Measurements from ENCODE around the gene PIGN.

Gene PIGN

GRCh38 chr18:62186774-62187542 lies at the start of gene PIGN, which contains the start of gene RELCH:
Gene PIGN, minus strand, starts transcription at chr18:62187056. Its CDS starts 25,703 bp downstream, at chr18:62161353.
Gene RELCH, plus strand, starts transcription at chr18:62187255. Its CDS starts 251 bp downstream, at chr18:62187506.
- peak; percentile 99 for DNase-seq

- no peak for DNase-seq
Observed at GRCh38 chr18:62236252-62236651, 49.4 kb upstream of the PIGN start.

GRCh38 chr18:62226047-62226446 lies 39.2 kb upstream of the PIGN start:
- no peak for DNase-seq

- no peak for DNase-seq
Observed at GRCh38 chr18:62224229-62224628, 37.4 kb upstream of the PIGN start.

GRCh38 chr18:62214790-62215189 lies 27.9 kb upstream of the PIGN start:
- DNase-seq = no peak

- no peak for DNase-seq
Observed at GRCh38 chr18:62211325-62211828, 24.5 kb upstream of the PIGN start.

GRCh38 chr18:62210138-62210537 lies 23.3 kb upstream of the PIGN start:
- no peak for DNase-seq

GRCh38 chr18:62209046-62209445 lies 22.2 kb upstream of the PIGN start:
- no peak for DNase-seq

GRCh38 chr18:62206593-62206992 lies 19.7 kb upstream of the PIGN start:
- DNase-seq = no peak

GRCh38 chr18:62205824-62206223 lies 19.0 kb upstream of the PIGN start:
- DNase-seq = no peak

- DNase-seq = no peak
Observed at GRCh38 chr18:62201870-62202269, 15.0 kb upstream of the PIGN start.

GRCh38 chr18:62200121-62200914 lies 13.5 kb upstream of the PIGN start:
- DNase-seq = no peak

GRCh38 chr18:62199629-62200028 lies 12.8 kb upstream of the PIGN start:
- no peak for DNase-seq

GRCh38 chr18:62198259-62198658 lies 11.4 kb upstream of the PIGN start:
- DNase-seq = no peak

- no peak for DNase-seq
Observed at GRCh38 chr18:62196980-62197379, 10.1 kb upstream of the PIGN start.

GRCh38 chr18:62196079-62196478 lies 9.2 kb upstream of the PIGN start:
- no peak for DNase-seq

GRCh38 chr18:62189208-62189607 lies 2.4 kb upstream of the PIGN start:
- no peak for DNase-seq

- peak; percentile 10 for DNase-seq
Observed at GRCh38 chr18:62187543-62188510, 971 bp upstream of the PIGN start.

- DNase-seq = no peak
Observed at GRCh38 chr18:62186499-62186773, 420 bp downstream of the PIGN start.

- DNase-seq = peak; percentile 75
Observed at GRCh38 chr18:62183578-62184195, 3.2 kb downstream of the PIGN start.

- no peak for DNase-seq
Observed at GRCh38 chr18:62182220-62182619, 4.6 kb downstream of the PIGN start.

- DNase-seq = no peak
Observed at GRCh38 chr18:62179213-62179612, 7.6 kb downstream of the PIGN start.

Data from CD4-positive, alpha-beta T cell treated with Interleukin-17A for 1 hour (primary cell).